Middle frontal gyrus (tissue), 1 donor: Measurements from ENCODE around the gene IL20RA.

Experiments used
- DNase-seq: peaks from one replicate; pipeline ENCODE4 v3.0.0-alpha.2; 2015; ENCODE audit warnings: low spot score; ENCODE audit errors: extremely low spot score

IL20RA gene

GRCh38 chr6:137008204-137008603 is 36.6 kb downstream of the IL20RA start:
- DNase-seq = no peak

GRCh38 chr6:137006056-137006455 is 38.7 kb downstream of the IL20RA start:
- no peak for DNase-seq

- DNase-seq = no peak
Observed at GRCh38 chr6:137005073-137005472, 39.7 kb downstream of the IL20RA start.

GRCh38 chr6:137002505-137002904 is 42.3 kb downstream of the IL20RA start:
- DNase-seq = no peak

- no peak for DNase-seq
Observed at GRCh38 chr6:137001977-137002302, 42.8 kb downstream of the IL20RA start.

- no peak for DNase-seq
Observed at GRCh38 chr6:137001299-137001976, 43.3 kb downstream of the IL20RA start.

- DNase-seq = no peak
Observed at GRCh38 chr6:137000825-137001224, 43.9 kb downstream of the IL20RA start.

- DNase-seq = no peak
Observed at GRCh38 chr6:136995521-136995920, 49.2 kb downstream of the IL20RA start.

GRCh38 chr6:136994782-136995181 is 50.0 kb downstream of the IL20RA start:
- no peak for DNase-seq

- no peak for DNase-seq
Observed at GRCh38 chr6:136992113-136992512, 52.7 kb downstream of the IL20RA start.

GRCh38 chr6:136991646-136992045 is 53.1 kb downstream of the IL20RA start:
- DNase-seq = no peak

GRCh38 chr6:136990754-136991153 is 54.0 kb downstream of the IL20RA start:
- no peak for DNase-seq

GRCh38 chr6:136990242-136990578 is 54.6 kb downstream of the IL20RA start:
- no peak for DNase-seq

- no peak for DNase-seq
Observed at GRCh38 chr6:136989571-136990241, 55.1 kb downstream of the IL20RA start.

GRCh38 chr6:136987526-136987925 is 57.2 kb downstream of the IL20RA start:
- DNase-seq = no peak

- no peak for DNase-seq
Observed at GRCh38 chr6:136985502-136985901, 59.3 kb downstream of the IL20RA start.

GRCh38 chr6:136984578-136984977 is 60.2 kb downstream of the IL20RA start:
- no peak for DNase-seq

- DNase-seq = no peak
Observed at GRCh38 chr6:136983687-136984086, 61.1 kb downstream of the IL20RA start.

- no peak for DNase-seq
Observed at GRCh38 chr6:136982928-136983327, 61.8 kb downstream of the IL20RA start.

- DNase-seq = no peak
Observed at GRCh38 chr6:136980070-136980469, 64.7 kb downstream of the IL20RA start.

GRCh38 chr6:136979206-136979605 is 65.6 kb downstream of the IL20RA start:
- no peak for DNase-seq

GRCh38 chr6:136977075-136977474 is 67.7 kb downstream of the IL20RA start:
- DNase-seq = no peak

GRCh38 chr6:136975089-136975715 is 69.6 kb downstream of the IL20RA start:
- no peak for DNase-seq
